NK-92 treated with Interleukin-12 subunit alpha and Interleukin-12 subunit beta, amount 100 ng/mL, for 24 hours (cell line): ENCODE measurements around the gene SLC16A5.
"Not testable (repeated sequence)": the region's sequence is repeated elsewhere in the genome, so short reads cannot be mapped to it uniquely, and the experiment has no call there.

Experiments
- DNase-seq: peaks from one replicate; lab custom pipeline; 2025; lab: John Stamatoyannopoulos, UW

The SLC16A5 gene

DNA sequence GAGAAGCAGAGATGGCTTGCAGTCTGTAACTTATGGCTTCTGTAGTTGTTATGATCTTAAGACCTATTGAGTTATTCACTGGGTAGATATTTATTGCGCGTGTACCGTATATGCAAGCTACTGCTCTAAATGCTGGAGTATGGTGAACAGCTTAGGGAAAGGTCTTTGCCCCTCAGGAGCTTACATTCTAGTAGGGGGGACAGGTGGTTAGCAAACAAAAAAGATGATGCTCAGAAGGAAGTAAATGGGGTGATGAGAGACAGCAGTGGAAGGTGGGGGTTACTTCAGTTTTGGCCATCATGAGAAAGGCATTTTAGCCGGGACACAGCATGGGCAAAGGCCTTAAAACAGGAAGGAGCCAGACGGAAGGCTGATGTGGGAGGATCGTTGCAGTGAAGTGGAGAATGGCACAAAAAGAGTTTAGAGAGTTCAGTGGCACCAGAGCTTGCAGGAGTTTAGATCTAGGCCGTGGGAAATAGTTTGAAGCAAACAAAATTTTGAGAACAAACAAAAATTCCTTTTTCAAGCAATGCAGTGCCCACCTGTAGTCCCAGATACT lies 24.1 kb downstream of the SLC16A5 start:
- DNase-seq: no peak

DNA sequence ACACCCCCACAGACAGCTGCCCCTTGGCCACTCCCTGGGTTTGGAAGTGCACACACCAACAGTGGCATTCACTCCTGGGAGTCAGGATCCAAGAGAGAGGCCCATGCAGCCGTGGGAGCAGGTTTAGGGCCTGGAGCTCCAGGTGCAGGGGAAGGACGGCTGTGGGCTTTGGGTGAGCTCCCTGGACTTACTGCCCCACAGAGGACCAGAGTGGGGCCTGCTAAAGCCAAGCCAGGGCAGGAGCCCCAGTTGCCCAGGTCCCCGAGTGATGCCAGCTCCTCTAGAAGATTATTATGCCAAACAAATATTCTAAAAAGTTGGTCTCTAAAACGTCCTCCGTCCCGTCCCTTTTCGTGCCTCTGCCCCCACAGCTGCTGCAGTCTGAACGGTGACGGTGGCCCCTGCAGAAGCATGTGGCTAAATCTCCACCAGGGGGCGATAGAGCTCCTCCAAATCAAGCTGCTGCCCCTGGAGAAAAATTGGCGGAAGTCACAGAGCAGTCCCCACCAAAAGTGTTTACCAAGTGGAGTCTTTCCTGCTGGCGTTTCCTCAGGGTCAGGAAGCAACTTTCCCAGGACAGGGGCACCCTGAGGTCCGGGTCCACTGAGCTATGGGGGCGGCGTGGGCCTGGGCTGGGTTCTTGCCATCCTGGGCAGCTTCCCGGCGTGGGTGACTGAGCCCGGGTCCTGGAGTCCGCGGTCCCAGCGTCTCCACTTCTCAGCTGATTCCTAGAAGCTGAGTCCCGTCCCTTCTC lies 26.2 kb downstream of the SLC16A5 start:
- DNase-seq: peak; percentile 68

DNA sequence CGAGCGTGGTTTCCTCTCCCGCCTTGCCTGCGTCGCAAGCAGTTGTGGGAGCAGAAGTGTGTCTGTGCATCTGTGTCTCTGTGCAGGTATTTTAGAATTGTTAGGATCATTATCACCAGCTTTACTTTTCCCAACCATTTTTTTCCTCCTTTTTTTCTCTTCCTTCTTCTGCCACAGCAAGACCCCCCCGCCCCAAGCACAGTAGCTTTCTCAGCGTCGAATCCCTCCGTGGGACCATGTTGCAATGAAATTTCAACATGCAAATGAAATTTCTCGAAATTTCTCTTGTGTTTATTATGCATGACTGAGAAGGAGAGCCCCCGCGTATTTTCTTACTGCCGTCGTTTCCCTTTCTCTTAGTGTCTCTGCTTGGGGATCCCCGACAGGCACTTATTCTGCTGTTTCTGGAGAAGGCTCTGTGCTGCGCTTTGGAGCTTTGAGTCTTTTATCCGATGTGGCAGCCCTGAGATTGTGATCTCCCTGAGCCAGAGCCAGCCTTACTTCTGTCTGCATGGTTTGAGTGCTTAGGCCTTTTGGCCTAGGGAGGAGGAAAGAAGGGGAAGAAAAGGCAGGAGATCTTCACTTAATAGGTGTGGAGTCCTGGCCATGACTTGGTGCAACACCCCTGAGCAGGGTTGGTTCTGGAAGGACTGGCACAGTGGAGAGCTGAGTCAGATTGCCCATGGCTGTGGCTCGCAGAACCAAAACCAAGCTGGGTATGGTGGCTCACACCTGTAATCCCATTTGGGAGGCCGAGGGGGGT lies 27.0 kb downstream of the SLC16A5 start:
- DNase-seq: no peak

DNA sequence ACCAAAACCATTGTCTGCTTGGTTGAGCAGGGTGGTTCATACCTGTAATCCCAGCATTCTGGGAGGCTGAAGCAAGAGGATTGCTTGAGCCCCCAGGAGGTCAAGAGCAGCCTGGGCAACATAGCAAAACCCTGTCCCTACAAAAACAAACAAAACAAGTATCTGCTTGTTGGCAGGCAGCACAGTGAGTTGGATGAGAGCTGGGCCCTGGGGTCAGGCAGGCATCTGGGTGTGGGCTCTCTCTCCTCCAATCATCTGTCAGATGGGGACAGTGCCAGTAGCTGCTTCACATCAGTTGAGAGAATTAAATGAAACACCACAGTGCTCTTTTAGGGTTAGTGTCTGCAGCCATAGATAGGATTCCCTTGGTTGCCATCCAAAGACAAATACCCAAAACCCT lies 27.8 kb downstream of the SLC16A5 start:
- no peak for DNase-seq

DNA sequence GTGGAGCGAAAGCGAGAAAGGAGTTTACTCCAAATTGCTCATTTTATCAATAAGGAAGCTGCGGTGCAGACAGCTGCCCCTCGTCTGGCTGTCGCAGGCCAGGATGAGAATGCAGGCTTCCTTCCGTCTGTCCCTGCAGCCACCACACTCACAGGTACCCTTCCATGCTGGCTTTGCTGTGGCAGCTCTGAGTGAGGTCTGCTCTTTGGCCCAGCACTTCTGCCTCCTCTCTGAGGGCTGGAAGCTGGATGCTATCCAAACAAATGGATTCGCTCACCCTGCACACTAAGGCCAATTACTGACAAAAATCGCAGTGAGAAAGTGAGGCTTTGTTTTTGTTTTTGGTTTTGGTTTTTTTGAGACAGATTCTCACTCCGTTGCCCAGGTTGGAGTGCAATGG lies 29.0 kb downstream of the SLC16A5 start:
- no peak for DNase-seq

DNA sequence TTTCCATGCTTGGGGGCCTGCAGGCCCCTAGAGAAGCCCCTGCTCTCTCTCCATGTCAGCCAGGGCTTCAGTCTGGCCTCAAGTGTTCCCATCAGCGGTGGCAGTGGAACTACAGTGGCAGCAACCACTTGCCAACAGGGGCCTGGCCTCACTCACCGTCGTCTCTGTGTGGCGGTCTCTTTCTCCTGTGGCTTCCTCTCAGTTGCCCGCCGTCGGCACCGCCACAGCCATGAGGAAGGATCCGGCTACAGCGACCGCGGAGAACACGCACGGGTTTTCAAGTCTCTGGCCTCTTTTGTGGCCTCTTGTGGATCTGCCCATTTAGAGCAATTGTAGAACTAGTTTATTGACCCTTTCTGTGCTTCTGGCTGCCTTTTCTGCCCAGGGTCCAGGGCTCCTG lies 30.6 kb downstream of the SLC16A5 start:
- DNase-seq: no peak

DNA sequence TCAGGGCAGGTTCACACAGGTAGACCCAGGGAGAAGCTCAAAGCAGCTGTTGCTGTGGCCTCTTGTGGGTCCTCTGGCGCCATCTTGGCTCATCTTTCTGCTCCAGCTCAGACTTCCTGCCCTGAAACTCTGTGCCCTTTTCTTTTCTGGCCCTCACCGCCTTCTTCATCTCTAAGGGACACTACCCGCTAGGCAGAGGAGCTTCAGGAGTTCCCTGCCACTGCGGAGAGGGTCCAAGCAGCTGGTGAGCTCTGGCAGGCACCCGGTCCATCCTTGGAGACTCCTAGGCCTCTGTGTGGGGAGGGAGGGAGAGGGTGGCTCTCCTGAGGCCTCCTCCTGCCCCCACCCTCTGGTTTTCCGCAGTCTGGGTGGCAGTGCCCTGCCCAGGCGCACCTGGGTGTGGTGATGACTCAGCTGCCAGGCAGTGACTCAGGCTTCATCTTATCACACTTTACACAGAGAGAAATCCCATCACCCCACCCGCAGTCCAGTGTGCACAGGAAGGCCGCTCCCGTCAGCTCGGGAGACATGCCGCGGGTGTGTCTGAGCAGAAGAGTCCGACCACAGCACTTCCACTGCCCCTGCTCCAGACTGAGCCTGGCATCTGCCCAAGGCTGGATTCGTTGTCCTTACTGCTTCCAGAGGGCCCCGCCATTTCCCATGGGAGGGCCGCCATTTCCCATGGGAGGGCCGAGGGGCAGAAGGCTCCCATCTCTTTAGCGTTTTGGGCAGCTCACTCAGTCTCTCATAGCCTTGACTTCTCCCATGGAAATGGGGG lies 36.5 kb downstream of the SLC16A5 start:
- DNase-seq: no peak

DNA sequence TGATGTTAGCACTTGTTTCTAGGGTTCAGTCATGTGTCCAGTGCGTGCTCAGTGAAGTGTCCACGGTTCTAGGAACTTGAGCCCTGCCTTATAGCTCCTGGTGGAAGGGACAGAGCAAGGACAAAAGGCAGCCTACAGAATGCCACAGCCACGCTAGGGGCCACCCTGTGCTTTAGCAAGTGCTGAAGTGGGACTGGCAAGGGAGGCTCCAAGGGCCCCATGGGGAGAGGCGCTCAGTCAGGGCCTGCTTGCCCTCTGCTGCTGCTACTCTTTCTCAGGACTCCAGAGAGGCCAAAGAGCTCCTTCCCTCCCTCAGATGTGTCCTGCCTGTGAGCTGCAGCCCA lies 37.0 kb downstream of the SLC16A5 start:
- DNase-seq: no peak

DNA sequence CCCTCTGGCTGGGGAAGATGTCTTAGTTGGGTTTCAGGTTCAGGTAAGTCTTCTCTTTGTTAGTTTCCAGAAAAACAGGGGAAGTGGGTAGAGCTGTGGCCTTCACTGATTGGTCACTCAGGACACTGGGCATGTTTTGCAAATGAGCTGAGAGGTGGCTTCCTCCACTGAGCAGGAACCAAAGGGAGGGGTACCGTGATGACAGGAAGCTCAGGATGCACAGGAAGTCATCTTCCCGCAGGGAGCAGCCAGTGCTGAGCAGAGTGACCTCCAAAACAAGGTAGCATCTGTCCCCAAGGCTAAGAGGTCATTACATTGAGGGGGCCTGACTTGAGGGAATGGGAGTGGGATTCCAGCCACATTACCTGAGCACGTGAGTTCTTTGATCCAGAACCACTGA lies 38.2 kb downstream of the SLC16A5 start:
- DNase-seq: no peak

DNA sequence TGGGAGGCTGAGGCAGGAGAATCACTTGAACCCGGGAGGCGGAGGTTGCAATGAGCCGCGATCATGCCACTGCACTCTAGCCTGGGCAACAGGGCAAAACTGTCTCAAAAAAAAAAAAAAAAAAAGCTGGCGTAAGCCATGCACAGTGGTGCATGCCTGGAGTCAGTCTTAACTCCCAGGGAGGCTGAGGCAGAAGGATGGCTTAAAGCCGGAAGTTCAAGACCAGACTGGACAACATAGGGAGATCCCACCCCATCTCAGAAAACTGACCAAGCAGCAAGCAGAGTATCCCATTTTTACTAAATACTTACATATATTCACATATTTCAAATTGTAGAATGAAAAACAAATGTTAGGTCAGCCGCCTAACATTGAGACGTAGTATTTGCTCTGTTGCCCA lies 39.2 kb downstream of the SLC16A5 start:
- no peak for DNase-seq

DNA sequence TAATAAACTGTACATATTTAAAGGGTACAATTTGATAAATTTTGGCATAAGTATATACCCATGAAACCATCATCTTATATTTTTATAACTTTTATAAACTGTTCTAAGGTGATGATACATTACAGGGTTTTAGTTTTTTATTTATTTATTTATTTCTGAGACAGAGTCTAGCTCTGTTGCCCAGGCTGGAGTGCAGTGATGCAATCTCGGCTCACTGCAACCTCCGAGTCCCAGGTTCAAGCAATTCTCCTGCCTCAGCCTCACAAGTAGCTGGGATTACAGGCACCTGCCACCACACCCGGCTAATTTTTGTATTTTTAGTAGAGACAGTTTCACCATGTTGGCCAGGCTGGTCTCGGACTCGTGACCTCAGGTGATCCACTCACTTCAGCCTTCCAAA lies 40.2 kb downstream of the SLC16A5 start:
- DNase-seq: not testable (repeated sequence)

DNA sequence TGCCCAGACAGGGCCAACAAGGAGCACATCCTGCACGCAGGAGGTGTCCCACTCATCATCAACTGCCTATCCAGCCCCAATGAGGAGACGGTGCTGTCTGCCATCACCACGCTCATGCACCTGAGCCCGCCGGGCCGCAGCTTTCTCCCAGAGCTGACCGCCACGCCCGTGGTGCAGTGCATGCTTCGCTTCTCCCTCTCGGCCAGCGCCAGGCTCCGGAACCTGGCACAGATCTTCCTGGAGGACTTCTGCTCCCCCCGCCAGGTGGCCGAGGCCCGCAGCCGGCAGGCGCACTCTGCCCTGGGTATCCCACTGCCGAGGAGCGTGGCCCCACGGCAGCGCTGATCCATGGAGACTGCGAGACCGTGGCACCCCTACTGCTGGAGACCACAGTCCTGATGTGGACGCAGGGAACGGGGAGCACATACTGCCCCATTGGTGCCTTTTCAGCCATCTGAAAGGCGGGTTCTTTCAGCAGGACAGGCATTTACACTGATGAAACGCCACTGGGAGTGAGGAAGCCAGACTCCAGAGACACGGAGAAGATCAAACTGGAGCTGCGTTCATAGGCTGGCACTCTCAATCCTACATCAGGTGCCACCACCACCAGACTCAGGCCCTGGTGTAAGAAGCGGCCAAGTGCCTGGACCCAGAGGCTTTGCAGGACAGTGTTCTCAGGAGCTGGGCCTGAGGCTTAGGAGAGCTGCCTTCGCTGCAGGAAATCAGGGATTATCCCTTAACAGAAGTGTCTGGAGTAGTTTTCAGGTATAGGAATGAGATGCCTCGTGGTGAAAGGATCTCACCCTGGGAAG lies 41.1 kb downstream of the SLC16A5 start:
- DNase-seq: no peak

DNA sequence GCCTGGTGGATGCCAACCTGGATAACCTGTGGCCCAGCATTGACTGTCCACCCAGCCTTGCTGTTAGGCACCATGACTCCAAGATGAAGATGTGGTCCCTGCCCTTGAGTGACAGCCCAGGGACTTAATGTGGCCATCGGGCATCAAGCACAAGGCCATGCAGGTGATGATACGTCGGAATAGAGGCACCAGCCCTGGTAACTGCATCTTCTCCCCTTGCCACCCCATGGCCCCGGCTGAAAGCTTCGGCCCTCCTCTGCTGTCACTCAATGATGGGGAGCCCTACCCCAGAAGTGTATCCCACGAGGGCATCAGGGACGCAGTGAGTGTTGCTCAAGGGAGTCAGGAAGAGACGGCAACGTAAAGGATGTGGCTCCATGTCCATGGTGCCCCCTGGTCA lies 41.8 kb downstream of the SLC16A5 start:
- DNase-seq: no peak

DNA sequence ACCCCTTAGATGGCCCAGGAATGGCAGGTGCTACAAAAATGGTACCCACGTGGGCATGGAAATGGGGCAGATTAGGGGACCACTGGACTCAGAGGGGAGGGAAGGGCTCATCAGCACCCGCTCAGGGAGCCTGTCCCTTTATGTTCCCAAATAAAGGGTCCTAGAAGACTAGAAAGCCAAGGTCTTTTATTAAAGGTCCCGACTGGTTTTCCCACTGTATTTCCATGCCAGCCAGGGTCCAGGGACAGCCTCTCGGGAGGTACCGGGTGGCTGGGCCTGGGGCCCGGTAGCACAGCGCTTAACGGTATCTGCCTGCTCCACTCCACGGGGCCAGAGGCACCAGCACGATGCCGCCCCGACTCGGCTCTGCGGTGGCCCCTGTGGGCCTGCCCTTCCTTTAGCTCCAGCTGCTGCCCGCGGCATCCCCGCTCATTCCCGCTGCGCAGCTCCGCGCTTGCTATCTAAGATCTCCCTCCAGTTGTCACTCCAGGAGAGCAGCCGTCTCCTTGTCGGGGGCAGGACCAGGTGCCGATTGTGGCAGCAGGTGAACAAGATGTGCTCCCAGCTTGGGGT lies 42.4 kb downstream of the SLC16A5 start:
- no peak for DNase-seq

DNA sequence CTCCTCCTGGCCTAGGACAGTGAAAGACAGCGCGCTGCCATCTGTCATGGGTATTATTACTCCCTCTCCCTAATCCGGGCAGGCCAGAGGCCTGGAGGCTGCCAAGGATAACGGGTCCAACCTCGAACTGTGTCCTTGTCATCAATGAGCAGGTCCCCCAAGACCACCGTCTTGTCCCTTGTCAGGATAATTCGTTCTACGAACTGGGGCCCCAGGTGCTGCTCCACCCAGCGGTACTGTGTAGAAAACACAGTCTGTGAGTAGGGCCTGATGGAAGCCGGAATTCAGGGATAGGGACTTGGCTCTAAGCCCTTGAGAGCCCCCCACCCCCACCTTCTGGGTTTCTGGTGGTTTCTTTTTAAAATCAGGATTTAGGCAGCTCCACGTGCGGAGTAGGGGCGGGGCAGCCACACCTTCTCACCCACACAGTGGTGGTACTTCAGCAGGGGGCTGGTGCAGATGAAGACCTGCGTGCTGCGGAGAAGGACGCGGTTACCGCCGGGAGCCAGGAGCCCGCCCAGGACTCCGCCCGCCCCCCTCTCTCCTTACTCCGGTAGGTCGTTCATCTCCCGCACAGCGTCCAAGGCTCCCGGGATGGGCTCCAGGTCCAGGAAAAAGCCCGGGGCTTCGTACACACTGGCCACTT lies 43.0 kb downstream of the SLC16A5 start:
- peak; percentile 44 for DNase-seq

DNA sequence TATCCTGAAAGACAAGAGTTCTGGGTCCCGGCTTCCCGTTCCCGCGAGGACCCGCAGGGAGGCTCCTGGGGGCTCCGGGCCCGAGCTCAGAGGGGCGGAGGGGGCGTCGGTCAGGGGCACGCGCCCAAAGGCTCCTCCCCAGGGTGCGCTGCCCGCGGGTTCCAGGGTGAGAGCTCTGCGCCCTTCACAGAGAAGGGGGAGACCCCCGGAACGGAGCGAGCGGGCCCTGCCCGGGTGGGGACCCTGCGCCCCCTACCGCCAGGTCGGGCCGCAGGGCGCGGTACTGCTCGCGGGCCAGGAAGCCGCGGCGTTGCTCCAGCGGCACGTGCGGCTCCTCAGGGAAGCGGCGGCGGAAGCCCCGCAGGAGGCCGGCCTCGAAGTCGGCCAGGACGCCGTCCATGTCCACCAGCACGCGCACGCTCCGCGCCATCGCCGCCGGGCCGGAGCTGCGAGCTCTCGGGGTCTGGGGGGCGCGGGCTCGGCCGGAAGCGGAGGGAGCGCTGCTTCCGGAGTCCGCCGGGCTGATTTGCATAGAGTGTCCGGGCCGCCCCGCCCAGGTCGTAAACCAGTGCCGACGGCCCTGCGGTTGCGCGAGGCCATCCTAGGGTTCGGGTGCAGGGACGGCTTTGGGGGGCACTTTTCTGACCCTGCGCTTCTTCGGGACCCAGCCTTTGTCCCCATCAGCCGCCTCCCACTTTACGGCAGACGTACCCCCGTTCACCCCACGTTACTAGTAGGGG lies 43.7 kb downstream of the SLC16A5 start, which contains the start of gene NT5C:
NT5C (minus strand) TSS at position 465 of the 740 bp plus-strand sequence; CDS start at position 430, 35 bp downstream.
- peak; percentile 70 for DNase-seq

DNA sequence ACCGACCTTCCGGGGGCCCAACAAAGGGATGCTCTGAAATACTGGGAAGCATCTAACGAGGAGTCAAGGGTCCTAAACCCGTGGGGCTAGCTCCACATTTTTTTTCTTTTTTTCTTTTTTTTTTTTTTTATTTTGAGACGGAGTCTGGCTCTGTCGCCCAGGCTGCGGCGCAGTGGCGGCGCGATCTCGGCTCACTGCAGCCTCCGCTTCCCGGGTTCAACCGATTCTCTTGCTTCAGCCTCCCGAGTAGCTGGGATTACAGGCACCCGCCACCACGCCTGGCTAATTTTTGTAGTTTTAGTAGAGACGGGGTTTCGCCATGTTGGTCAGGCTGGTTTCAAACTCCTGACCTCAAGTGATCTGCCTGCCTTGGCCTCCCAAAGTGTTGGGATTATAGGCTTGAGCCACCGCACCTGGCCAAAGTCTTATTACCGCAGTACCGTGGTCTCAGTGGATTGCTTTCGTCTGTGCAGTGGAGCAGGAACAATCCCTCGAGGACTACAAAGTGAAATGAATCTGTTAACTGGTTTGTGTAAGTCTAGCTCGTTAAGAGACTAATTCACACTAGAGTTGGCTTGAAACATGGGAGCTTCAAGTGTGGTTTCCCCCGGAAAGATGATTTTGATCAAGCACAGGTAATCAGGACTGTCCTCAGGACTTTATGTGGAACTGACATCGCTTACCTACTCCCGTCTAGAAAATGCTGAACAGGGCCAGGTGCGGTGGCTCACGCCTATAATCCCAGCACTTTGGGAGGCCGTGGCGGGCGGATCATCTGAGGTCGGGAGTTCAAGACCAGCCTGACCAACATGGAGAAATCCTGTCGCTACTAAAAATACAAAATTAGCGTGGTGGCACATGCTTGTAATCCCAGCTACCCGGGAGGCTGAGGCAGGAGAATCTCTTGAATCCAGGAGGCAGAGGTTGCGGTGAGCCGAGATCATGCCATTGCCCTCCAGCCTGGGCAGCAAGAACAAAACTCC lies 44.6 kb downstream of the SLC16A5 start:
- not testable (repeated sequence) for DNase-seq

DNA sequence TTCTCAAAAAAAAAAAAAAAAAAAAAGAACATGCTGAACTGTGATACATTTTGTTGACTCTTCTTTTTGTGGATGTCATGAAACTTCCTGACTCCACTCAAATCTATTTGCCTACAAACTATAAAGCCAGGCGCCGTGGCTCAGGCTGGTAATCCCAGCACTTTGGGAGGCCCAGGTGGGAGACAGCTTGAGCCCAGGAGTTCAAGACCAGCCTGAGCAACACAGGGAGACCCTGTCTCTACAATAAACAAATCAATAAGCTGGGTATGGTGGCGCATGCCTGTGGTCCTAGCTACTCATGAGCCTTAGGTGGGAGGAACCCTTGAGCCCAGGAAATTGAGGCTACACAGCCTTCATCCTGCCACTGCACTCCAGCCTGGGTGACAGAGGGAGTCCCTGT lies 45.2 kb downstream of the SLC16A5 start:
- DNase-seq: no peak
